Smooth muscle cell (in vitro differentiated cells): ENCODE measurements around the gene NOS1AP. TPM values are rescaled to one million over a fixed set of nuclear protein-coding genes. Genes with fewer than 3 reads are reported as not detected.

Source experiments
- DNase-seq: peaks from one replicate; lab custom pipeline; 2025; ENCODE audit not compliant: unreplicated experiment; lab: John Stamatoyannopoulos, UW
- H2AFZ ChIP-seq: fragments of 200-600 bp; sonication (generic); 2 replicates; pipeline ENCODE4 v1.6.0; 2016; ENCODE audit warnings: antibody characterized with exemption, low read depth, mild to moderate bottlenecking
- H3F3A ChIP-seq: fragments of 200-600 bp; sonication (generic); 2 replicates; pipeline ENCODE4 v1.6.0; 2017; ENCODE audit warnings: antibody characterized with exemption, low read depth
- H3K27ac ChIP-seq: fragments of 200-600 bp; sonication (generic); 2 replicates; pipeline ENCODE4 v1.5.1; 2016; ENCODE audit warnings: low read depth, mild to moderate bottlenecking
- H3K27me3 ChIP-seq: fragments of 200-600 bp; sonication (generic); 2 replicates; pipeline ENCODE4 v1.6.1; 2016; ENCODE audit warnings: low read depth, mild to moderate bottlenecking
- H3K36me3 ChIP-seq: fragments of 200-600 bp; sonication (generic); 2 replicates; pipeline ENCODE4 v1.5.1; 2016; ENCODE audit warnings: low read depth
- H3K4me1 ChIP-seq: fragments of 200-600 bp; sonication (generic); 2 replicates; pipeline ENCODE4 v1.5.1; 2016; ENCODE audit warnings: low read depth
- H3K4me2 ChIP-seq: fragments of 200-600 bp; sonication (generic); 2 replicates; pipeline ENCODE4 v1.6.0; 2016; ENCODE audit warnings: mild to moderate bottlenecking
- H3K4me3 ChIP-seq: fragments of 200-600 bp; sonication (generic); 2 replicates; pipeline ENCODE4 v1.5.1; 2016; ENCODE audit warnings: mild to moderate bottlenecking
- H3K79me2 ChIP-seq: fragments of 200-600 bp; sonication (generic); 2 replicates; pipeline ENCODE4 v1.6.0; 2016; ENCODE audit warnings: low read depth, mild to moderate bottlenecking
- H3K9ac ChIP-seq: fragments of 200-600 bp; sonication (generic); 2 replicates; pipeline ENCODE4 v1.6.0; 2016; ENCODE audit warnings: low read depth
- H3K9me3 ChIP-seq: fragments of 200-600 bp; sonication (generic); replicated peaks from 2 replicates; pipeline ENCODE4 v1.5.1; 2016; ENCODE audit warnings: low read depth
- H4K20me1 ChIP-seq: fragments of 200-600 bp; sonication (generic); 2 replicates; pipeline ENCODE4 v1.6.0; 2016; ENCODE audit warnings: low read depth
- CTCF ChIP-seq: fragments of 200-600 bp; sonication (generic); IDR thresholded peaks from 2 replicates; pipeline ENCODE4 v1.5.1; 2017; ENCODE audit warnings: borderline replicate concordance, mild to moderate bottlenecking, antibody characterized with exemption; ENCODE audit not compliant: insufficient read depth, poor library complexity, severe bottlenecking
- WGBS: methylation state at CpG from one replicate; pipeline ENCODE4 v1.1.7; 2016; ENCODE audit warnings: low lambda C conversion rate; 5-methylcytosine and 5-hydroxymethylcytosine counted together
- polyA plus RNA-seq: library from polyadenylated mRNA; unstranded; fragments of >200 nt; fragmentation: Nextera tagmentation; extraction: Ambion mirVana; gene quantifications from 2 replicates; pipeline ENCODE4 v1.2.1, GENCODE V29; 2016
- total RNA-seq: library from RNA; depleted of rRNA; stranded (reverse); fragments of >200 nt; gene quantifications from 2 replicates; pipeline ENCODE4 v1.2.3, GENCODE V29; 2014

The NOS1AP gene
- total and polyA plus RNA-seq, 2 experiments from 2014 or later, result 0.54 to 0.80 TPM

- Histone ChIP-seq H3K4me1 (peaks cover 16% of the 10 kb centered on the region), H3K79me2 (no peaks in the 10 kb centered on the region), H2AFZ (no peak overlapping the region), H3K4me3 (no peak overlapping the region), H3K4me2 (no peak overlapping the region), H3K36me3 (no peaks in the 10 kb centered on the region), H3K27ac (no peak overlapping the region), H3F3A (peaks cover 1% of the 10 kb centered on the region), H3K9me3 (no peaks in the 10 kb centered on the region), H4K20me1 (no peaks in the 10 kb centered on the region), H3K27me3 (no peaks in the 10 kb centered on the region), H3K9ac (no peak overlapping the region)
- 95% methylated on average over 5 of the region's 5 CpGs for WGBS
- DNase-seq, result no peak
- TF ChIP-seq CTCF, result no peak
Measured at GRCh38 chr1:162088281-162088969, 18.9 kb downstream of the NOS1AP start.

- no peaks in the 10 kb centered on the region for H3K9me3 ChIP-seq
- H3K27me3 ChIP-seq, result no peaks in the 10 kb centered on the region
- H3K36me3 ChIP-seq, result no peaks in the 10 kb centered on the region
- no peak for TF ChIP-seq CTCF
- 83% methylated on average over 2 of the region's 2 CpGs for WGBS
- no peak overlapping the region for H2AFZ ChIP-seq
- no peaks in the 10 kb centered on the region for H3K79me2 ChIP-seq
- peaks cover 8% of the 10 kb centered on the region for H3F3A ChIP-seq
- peaks cover 16% of the 10 kb centered on the region for H3K4me1 ChIP-seq
- H3K4me2 ChIP-seq, result no peak overlapping the region
- H3K4me3 ChIP-seq, result no peak overlapping the region
- H4K20me1 ChIP-seq, result no peaks in the 10 kb centered on the region
- no peak for DNase-seq
- H3K9ac ChIP-seq, result no peak overlapping the region
- H3K27ac ChIP-seq, result no peak overlapping the region
Measured at GRCh38 chr1:162089748-162090147, 20.3 kb downstream of the NOS1AP start.

GRCh38 chr1:162090378-162090777 lies 20.9 kb downstream of the NOS1AP start:
- Histone ChIP-seq H3K9me3 (no peaks in the 10 kb centered on the region), H3K27me3 (no peaks in the 10 kb centered on the region), H4K20me1 (no peaks in the 10 kb centered on the region), H3K4me3 (no peak overlapping the region), H3K4me2 (no peak overlapping the region), H3K36me3 (no peaks in the 10 kb centered on the region), H3K27ac (no peak overlapping the region), H2AFZ (no peak overlapping the region), H3K9ac (no peak overlapping the region), H3K4me1 (peaks cover 16% of the 10 kb centered on the region), H3F3A (peaks cover 8% of the 10 kb centered on the region), H3K79me2 (no peaks in the 10 kb centered on the region)
- no peak for TF ChIP-seq CTCF
- no peak for DNase-seq
- 100% methylated on average over 2 of the region's 2 CpGs for WGBS
